Measurements from ENCODE around the gene DLGAP4.
A peak's percentile ranks its signal among the peaks of the same experiment; 100 is the strongest.
"Not testable (repeated sequence)": the region's sequence is repeated elsewhere in the genome, so short reads cannot be mapped to it uniquely, and the experiment has no call there.

The DLGAP4 gene

GRCh38 chr20:36507746-36508145 is 201.6 kb downstream of the DLGAP4 start:
- no peak for DNase-seq

GRCh38 chr20:36519012-36519719 is 213.0 kb downstream of the DLGAP4 start:
- DNase-seq = no peak

GRCh38 chr20:36519944-36520343 is 213.8 kb downstream of the DLGAP4 start:
- no peak for DNase-seq

- DNase-seq = no peak
Measured at GRCh38 chr20:36521526-36521925, 215.4 kb downstream of the DLGAP4 start.

GRCh38 chr20:36522412-36522811 is 216.3 kb downstream of the DLGAP4 start:
- not testable (repeated sequence) for DNase-seq

- DNase-seq = no peak
Measured at GRCh38 chr20:36523341-36523740, 217.2 kb downstream of the DLGAP4 start.

GRCh38 chr20:36525620-36526365 is 219.7 kb downstream of the DLGAP4 start:
- DNase-seq = no peak

GRCh38 chr20:36526521-36527011 is 220.4 kb downstream of the DLGAP4 start:
- no peak for DNase-seq

- DNase-seq = no peak
Measured at GRCh38 chr20:36527331-36528125, 221.4 kb downstream of the DLGAP4 start.

GRCh38 chr20:36528176-36528874 is 222.2 kb downstream of the DLGAP4 start:
- DNase-seq = no peak

GRCh38 chr20:36528875-36529417 is 222.8 kb downstream of the DLGAP4 start:
- DNase-seq = no peak

GRCh38 chr20:36532388-36532787 is 226.2 kb downstream of the DLGAP4 start:
- peak; percentile 9 for DNase-seq

- DNase-seq = no peak
Measured at GRCh38 chr20:36532822-36533221, 226.7 kb downstream of the DLGAP4 start.

- DNase-seq = no peak
Measured at GRCh38 chr20:36538026-36538722, 232.0 kb downstream of the DLGAP4 start.

- no peak for DNase-seq
Measured at GRCh38 chr20:36540551-36541211, 234.5 kb downstream of the DLGAP4 start.

- DNase-seq = no peak
Measured at GRCh38 chr20:36541227-36541767, 235.2 kb downstream of the DLGAP4 start, which contains the start of gene MYL9. Gene MYL9, plus strand, starts transcription at chr20:36541519. Its CDS starts 3,366 bp downstream, at chr20:36544885.

GRCh38 chr20:36541768-36542488 is 235.8 kb downstream of the DLGAP4 start:
- DNase-seq = no peak

GRCh38 chr20:36542516-36543183 is 236.5 kb downstream of the DLGAP4 start:
- DNase-seq = no peak

Data from NCI-H1092 (cell line).